ENCODE results near the gene USP40.

DNA sequence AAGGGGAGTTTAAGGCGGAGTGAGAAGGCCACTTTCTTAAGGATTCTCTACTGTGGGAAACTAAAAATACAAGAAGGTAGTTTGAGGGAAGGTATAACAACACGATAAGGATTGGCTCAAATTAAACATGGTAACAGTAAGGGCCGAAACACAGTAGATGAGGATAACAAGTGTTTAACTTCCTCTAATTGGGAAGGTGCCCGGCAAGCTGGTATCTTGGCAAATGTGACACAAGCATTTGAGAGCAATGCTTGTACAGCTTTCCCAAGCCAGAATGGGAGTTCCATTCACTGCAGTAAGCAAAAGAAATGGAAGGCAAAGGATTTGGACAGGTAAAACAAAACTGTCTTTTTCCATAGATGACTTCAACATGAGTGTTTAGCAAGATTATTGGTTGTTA, 19.8 kb downstream of the USP40 start:
- no peak for TF ChIP-seq POLR2A (IDR thresholded peaks at IDR 0.05)
- TF ChIP-seq, protein P1, sequence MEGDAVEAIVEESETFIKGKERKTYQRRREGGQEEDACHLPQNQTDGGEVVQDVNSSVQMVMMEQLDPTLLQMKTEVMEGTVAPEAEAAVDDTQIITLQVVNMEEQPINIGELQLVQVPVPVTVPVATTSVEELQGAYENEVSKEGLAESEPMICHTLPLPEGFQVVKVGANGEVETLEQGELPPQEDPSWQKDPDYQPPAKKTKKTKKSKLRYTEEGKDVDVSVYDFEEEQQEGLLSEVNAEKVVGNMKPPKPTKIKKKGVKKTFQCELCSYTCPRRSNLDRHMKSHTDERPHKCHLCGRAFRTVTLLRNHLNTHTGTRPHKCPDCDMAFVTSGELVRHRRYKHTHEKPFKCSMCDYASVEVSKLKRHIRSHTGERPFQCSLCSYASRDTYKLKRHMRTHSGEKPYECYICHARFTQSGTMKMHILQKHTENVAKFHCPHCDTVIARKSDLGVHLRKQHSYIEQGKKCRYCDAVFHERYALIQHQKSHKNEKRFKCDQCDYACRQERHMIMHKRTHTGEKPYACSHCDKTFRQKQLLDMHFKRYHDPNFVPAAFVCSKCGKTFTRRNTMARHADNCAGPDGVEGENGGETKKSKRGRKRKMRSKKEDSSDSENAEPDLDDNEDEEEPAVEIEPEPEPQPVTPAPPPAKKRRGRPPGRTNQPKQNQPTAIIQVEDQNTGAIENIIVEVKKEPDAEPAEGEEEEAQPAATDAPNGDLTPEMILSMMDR (IDR thresholded peaks at IDR 0.05) = no peak
